T-helper 17 cell (primary cell): Measurements from ENCODE around the gene ARID3C. TPM values are rescaled to one million over a fixed set of nuclear protein-coding genes. Genes with fewer than 3 reads are reported as not detected.
A peak's percentile ranks its signal among the peaks of the same experiment; 100 is the strongest.

Experiments used
- ATAC-seq: fragments of 150-1000 bp; cut with Tn5 transposase; 2 replicates; pipeline ENCODE4 v1.10.0; 2021; ENCODE audit warnings: mild to moderate bottlenecking, moderate library complexity
- DNase-seq, 3 donors: peaks; one replicate each; pipeline versions ENCODE4 v3.0.0 to v3.0.0-alpha.2; 2020 to 2021
- H3K9me3 ChIP-seq: one replicate; pipeline ENCODE4 v1.7.0; 2013; ENCODE audit warnings: low read length, mild to moderate bottlenecking; ENCODE audit not compliant: control insufficient read depth, poor library complexity, severe bottlenecking
- H3K27ac Mint-ChIP-seq: one replicate; pipeline ENCODE4 v1.8.0; 2022; ENCODE audit warnings: mild to moderate bottlenecking, moderate library complexity, mixed read lengths
- H3K27me3 Mint-ChIP-seq: one replicate; pipeline ENCODE4 v1.8.0; 2022; ENCODE audit warnings: mixed read lengths
- H3K36me3 Mint-ChIP-seq: one replicate; pipeline ENCODE4 v1.8.0; 2022; ENCODE audit warnings: low read depth, mixed read lengths
- H3K4me1 Mint-ChIP-seq: one replicate; pipeline ENCODE4 v1.8.0; 2022; ENCODE audit warnings: mild to moderate bottlenecking, mixed read lengths
- H3K4me3 Mint-ChIP-seq: one replicate; pipeline ENCODE4 v1.8.0; 2022; ENCODE audit warnings: mild to moderate bottlenecking, moderate library complexity, mixed read lengths
- total RNA-seq, 4 donors: library from RNA in 2 of 4; stranded (reverse) in 2 of 4; gene quantifications; one replicate each; pipeline ENCODE4 v1.2.3 and lab custom pipeline; 2022 to 2026

ARID3C gene
- total RNA-seq, 2 donors from 2014 or later, result 0.27 TPM; not detected in 1

- H3K4me3 Mint-ChIP-seq, result peak overlapping the region; percentile 61
- DNase-seq (no peak), ATAC-seq (no peak)
- H3K9me3 ChIP-seq, result no peaks in the 10 kb centered on the region
- H3K4me1 Mint-ChIP-seq, result peaks cover 19% of the 10 kb centered on the region
- peaks cover 90% of the 10 kb centered on the region for H3K27me3 Mint-ChIP-seq
- H3K36me3 Mint-ChIP-seq, result peaks cover 26% of the 10 kb centered on the region
- no peak overlapping the region for H3K27ac Mint-ChIP-seq
Measured at GRCh38 chr9:34579104-34579807, 49.6 kb downstream of the ARID3C start.

DNA sequence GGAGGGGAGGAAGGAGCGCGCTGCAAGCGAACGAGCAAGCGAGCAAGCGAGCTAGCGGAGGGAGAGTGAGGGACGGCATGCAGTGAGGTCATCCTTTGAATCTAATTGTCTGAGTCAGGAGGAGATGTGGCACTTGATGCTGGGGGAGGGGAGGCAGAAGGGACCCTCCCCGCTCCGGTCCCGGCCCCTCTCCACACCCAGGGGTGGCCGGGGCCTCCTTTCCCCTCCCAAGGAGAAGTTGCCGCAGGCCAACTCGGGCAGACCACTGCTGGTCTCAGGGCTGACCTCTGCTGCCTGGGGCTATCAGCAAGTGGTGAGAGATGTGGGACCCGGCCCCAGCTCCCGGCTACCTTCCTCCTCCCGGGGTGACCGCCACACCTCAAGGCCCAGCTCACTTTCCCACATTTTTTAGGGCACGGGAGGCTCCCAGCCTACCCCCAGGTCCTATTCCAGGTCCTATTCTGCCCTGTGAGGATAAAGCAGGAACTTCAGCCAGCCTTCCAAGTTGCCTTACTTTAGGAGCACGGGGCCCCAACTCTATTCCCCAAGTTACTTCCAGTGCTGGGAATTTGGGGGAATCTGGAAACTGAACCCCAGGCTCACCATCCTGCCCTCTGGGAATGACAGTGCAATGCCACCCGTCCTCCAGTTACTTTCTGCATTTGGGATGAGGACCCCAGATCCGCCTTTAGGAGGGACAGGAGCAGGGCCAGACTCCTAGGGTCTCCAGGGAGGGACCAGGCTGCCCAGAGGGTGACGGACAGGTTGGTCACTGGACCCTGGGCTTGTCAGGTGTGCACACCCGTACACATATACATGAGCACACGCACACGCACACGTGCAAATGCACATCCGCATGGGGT, 50.4 kb downstream of the ARID3C start:
- Mint-ChIP-seq H3K4me1 (peaks cover 22% of the 10 kb centered on the region), H3K4me3 (peak overlapping the region; percentile 45), H3K27ac (no peak overlapping the region), H3K36me3 (peaks cover 28% of the 10 kb centered on the region), H3K27me3 (peaks cover 87% of the 10 kb centered on the region)
- no peaks in the 10 kb centered on the region for H3K9me3 ChIP-seq
- ATAC-seq (peak; percentile 25), DNase-seq (no peak)

DNA sequence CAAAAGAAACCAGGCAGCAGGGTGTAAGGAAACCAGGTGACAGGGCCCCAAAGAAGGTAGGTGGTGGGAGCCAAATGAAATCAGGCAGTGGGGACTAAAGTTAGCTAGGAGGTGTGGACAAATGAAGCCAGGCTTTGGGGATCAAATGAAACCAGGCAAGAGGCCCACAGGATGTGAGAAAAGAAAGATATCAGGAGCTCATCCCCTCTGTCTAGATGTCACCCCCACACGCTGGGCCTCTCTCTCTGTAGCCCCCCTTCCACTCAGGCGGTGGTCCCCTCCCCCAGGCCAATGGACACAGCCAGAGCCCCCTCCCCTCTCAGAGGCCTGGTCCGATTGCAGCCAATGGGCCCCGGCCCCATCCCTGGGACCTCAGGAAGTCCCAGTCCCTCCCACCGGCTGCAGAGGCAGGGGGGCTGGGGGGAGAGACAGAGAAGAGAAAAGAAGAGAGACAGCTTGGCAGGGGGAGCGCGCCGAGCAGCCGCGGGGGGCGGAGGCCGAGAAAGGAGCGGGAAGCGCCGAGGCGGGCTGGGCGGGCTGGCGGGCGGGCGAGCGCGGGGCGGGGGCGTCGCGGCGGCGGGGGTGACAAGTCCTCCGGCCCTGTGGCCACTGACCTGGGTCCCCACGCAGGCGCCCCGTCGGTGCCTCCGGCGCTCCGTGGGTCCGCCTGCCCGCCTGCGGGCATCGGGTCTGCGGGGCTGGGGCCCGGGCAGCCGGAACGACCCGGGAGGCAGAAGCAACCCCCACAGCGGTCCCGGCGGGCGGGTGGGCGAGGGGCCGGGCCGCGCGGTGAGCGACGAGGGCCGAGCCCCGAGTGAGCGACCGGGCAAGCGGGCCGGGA, 51.2 kb downstream of the ARID3C start:
- Mint-ChIP-seq H3K27me3 (peaks cover 81% of the 10 kb centered on the region), H3K4me3 (peak overlapping the region; percentile 89), H3K4me1 (peaks cover 22% of the 10 kb centered on the region), H3K27ac (no peak overlapping the region), H3K36me3 (peaks cover 27% of the 10 kb centered on the region)
- ATAC-seq (no peak), DNase-seq (no peak)
- no peaks in the 10 kb centered on the region for H3K9me3 ChIP-seq

- Mint-ChIP-seq H3K4me1 (peaks cover 22% of the 10 kb centered on the region), H3K36me3 (peaks cover 24% of the 10 kb centered on the region), H3K27me3 (peaks cover 74% of the 10 kb centered on the region), H3K4me3 (peak overlapping the region; percentile 89), H3K27ac (no peak overlapping the region)
- H3K9me3 ChIP-seq, result no peaks in the 10 kb centered on the region
- DNase-seq (no peak), ATAC-seq (no peak)
Measured at GRCh38 chr9:34576597-34577399, 52.1 kb downstream of the ARID3C start.

GRCh38 chr9:34575862-34576596, 52.8 kb downstream of the ARID3C start:
- no peak overlapping the region for H3K4me3 Mint-ChIP-seq
- H3K36me3 Mint-ChIP-seq, result peaks cover 23% of the 10 kb centered on the region
- H3K27me3 Mint-ChIP-seq, result peaks cover 74% of the 10 kb centered on the region
- ATAC-seq (no peak), DNase-seq (no peak)
- no peak overlapping the region for H3K27ac Mint-ChIP-seq
- peaks cover 22% of the 10 kb centered on the region for H3K4me1 Mint-ChIP-seq
- H3K9me3 ChIP-seq, result no peaks in the 10 kb centered on the region

- peaks cover 74% of the 10 kb centered on the region for H3K27me3 Mint-ChIP-seq
- peaks cover 21% of the 10 kb centered on the region for H3K36me3 Mint-ChIP-seq
Measured at GRCh38 chr9:34575241-34575640, 53.6 kb downstream of the ARID3C start.

GRCh38 chr9:34574571-34574970, 54.3 kb downstream of the ARID3C start:
- Mint-ChIP-seq H3K36me3 (peaks cover 19% of the 10 kb centered on the region), H3K4me3 (no peak overlapping the region), H3K27me3 (peaks cover 74% of the 10 kb centered on the region), H3K27ac (no peak overlapping the region), H3K4me1 (peaks cover 23% of the 10 kb centered on the region)
- DNase-seq (no peak), ATAC-seq (no peak)
- H3K9me3 ChIP-seq, result no peaks in the 10 kb centered on the region

More at GRCh38 chr9:34575241-34575640, 53.6 kb downstream of the ARID3C start:
- no peak for ATAC-seq
- no peak overlapping the region for H3K27ac Mint-ChIP-seq
- H3K4me1 Mint-ChIP-seq, result peaks cover 22% of the 10 kb centered on the region
- H3K9me3 ChIP-seq, result no peaks in the 10 kb centered on the region
- no peak overlapping the region for H3K4me3 Mint-ChIP-seq
- no peak for DNase-seq

GRCh38 chr9:34573599-34574325, 55.1 kb downstream of the ARID3C start:
- ATAC-seq (no peak), DNase-seq (no peak)
- Mint-ChIP-seq H3K27me3 (peaks cover 68% of the 10 kb centered on the region), H3K27ac (no peak overlapping the region), H3K4me1 (peaks cover 18% of the 10 kb centered on the region), H3K4me3 (no peak overlapping the region), H3K36me3 (peaks cover 14% of the 10 kb centered on the region)
- no peaks in the 10 kb centered on the region for H3K9me3 ChIP-seq

DNA sequence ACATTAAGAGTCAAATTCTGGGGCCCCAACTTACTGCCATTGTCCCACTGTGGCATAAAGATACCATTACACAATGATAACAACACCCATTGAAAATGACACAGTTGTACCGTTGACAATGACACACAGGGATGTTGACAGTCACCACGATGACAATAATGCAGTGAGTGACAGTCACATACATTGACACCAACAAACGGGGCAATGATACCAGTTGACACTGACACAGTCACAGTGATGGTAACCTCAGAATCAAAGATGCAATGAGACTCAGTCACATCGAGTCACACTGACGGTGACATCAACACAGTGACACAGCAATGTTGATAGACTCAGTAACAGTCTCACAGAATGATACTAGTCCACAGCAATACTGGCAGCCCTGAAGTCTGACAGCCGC, 56.2 kb downstream of the ARID3C start:
- DNase-seq (no peak), ATAC-seq (no peak)
- no peaks in the 10 kb centered on the region for H3K9me3 ChIP-seq
- peaks cover 14% of the 10 kb centered on the region for H3K36me3 Mint-ChIP-seq
- H3K27ac Mint-ChIP-seq, result no peak overlapping the region
- peaks cover 17% of the 10 kb centered on the region for H3K4me1 Mint-ChIP-seq
- H3K4me3 Mint-ChIP-seq, result no peak overlapping the region
- peaks cover 71% of the 10 kb centered on the region for H3K27me3 Mint-ChIP-seq

GRCh38 chr9:34572092-34572491, 56.8 kb downstream of the ARID3C start:
- DNase-seq (no peak), ATAC-seq (no peak)
- peaks cover 12% of the 10 kb centered on the region for H3K4me1 Mint-ChIP-seq
- H3K36me3 Mint-ChIP-seq, result peaks cover 8% of the 10 kb centered on the region
- no peak overlapping the region for H3K27ac Mint-ChIP-seq
- H3K9me3 ChIP-seq, result no peaks in the 10 kb centered on the region
- peaks cover 71% of the 10 kb centered on the region for H3K27me3 Mint-ChIP-seq
- H3K4me3 Mint-ChIP-seq, result no peak overlapping the region

GRCh38 chr9:34571481-34571810, 57.4 kb downstream of the ARID3C start:
- Mint-ChIP-seq H3K27ac (no peak overlapping the region), H3K4me3 (no peak overlapping the region), H3K4me1 (peaks cover 12% of the 10 kb centered on the region), H3K36me3 (peaks cover 8% of the 10 kb centered on the region), H3K27me3 (peaks cover 71% of the 10 kb centered on the region)
- DNase-seq (no peak), ATAC-seq (no peak)
- no peaks in the 10 kb centered on the region for H3K9me3 ChIP-seq
